Measurements from ENCODE around the gene TRDMT1. TPM values are rescaled to one million over a fixed set of nuclear protein-coding genes. Genes with fewer than 3 reads are reported as not detected.

The TRDMT1 gene
- polyA plus RNA-seq, 3 donors = 3.1 to 6.6 (median 5.0) TPM

GRCh38 chr10:17122726-17123661, 78.5 kb downstream of the TRDMT1 start:
- H4K20me1 ChIP-seq (ENCODE audit: insufficient read depth, low read length) = no peaks in the 10 kb centered on the region
- H3K27ac Mint-ChIP-seq = no peak overlapping the region
- no peak for TF ChIP-seq CTCF (IDR thresholded peaks at IDR 0.05)
- 100% methylated on average over 2 of the region's 5 CpGs for WGBS (ENCODE audit: insufficient coverage)
- H3K4me1 ChIP-seq (ENCODE audit: control insufficient read depth in 1 of 2, insufficient read depth in 2 of 2, low read length in 2 of 2) = peaks cover 14 to 19% of the 10 kb centered on the region in 2 donors
- intact Hi-C loops (cut with micrococcal nuclease) = loop anchor here in 1 of 2 donors (10.0 kb wide), 1 partner anchor 72 kb away; no protein-coding TSS in a partner anchor
- no peak overlapping the region for H3K9ac ChIP-seq (ENCODE audit: insufficient read depth, low read length, poor library complexity, severe bottlenecking)
- no peaks in the 10 kb centered on the region for H3K36me3 Mint-ChIP-seq
- no peaks in the 10 kb centered on the region for H3K36me3 ChIP-seq (replicated peaks in 1 of 2; ENCODE audit: control insufficient read depth in 1 of 2, insufficient read depth in 2 of 2, low read length in 2 of 2)
- peaks cover 16% of the 10 kb centered on the region for H3K4me1 Mint-ChIP-seq
- no peaks in the 10 kb centered on the region for H3K79me2 ChIP-seq (ENCODE audit: insufficient read depth, low read length)
- H2AFZ ChIP-seq (ENCODE audit: insufficient read depth, low read depth, low read length, poor library complexity, severe bottlenecking) = no peak overlapping the region
- no peak for DNase-seq
- no peak overlapping the region for H3K4me2 ChIP-seq (replicated peaks; ENCODE audit: extremely low read depth, low read length, poor library complexity, severe bottlenecking)
- H3K9me3 ChIP-seq (replicated peaks in 1 of 2; ENCODE audit: control insufficient read depth in 1 of 2, insufficient read depth in 1 of 2, low read length in 2 of 2) = no peaks in the 10 kb centered on the region
- peaks cover 2 to 3% (median 3%) of the 10 kb centered on the region in 3 donors for H3K27me3 Mint-ChIP-seq (ENCODE audit: low read depth in 3 of 3)
- no peaks in the 10 kb centered on the region for H3K9me3 Mint-ChIP-seq
- no peak overlapping the region for H3K4me3 Mint-ChIP-seq
- H3K27me3 ChIP-seq (ENCODE audit: control insufficient read depth in 2 of 2, insufficient read depth in 2 of 2, low read length in 2 of 2) = no peaks in the 10 kb centered on the region
- H3K4me3 ChIP-seq (replicated peaks in 1 of 3; ENCODE audit: low read depth in 2 of 3, low read length in 3 of 3) = no peak overlapping the region
- no peak overlapping the region for H3K27ac ChIP-seq (ENCODE audit: low read depth in 1 of 2, low read length in 2 of 2)

DNA sequence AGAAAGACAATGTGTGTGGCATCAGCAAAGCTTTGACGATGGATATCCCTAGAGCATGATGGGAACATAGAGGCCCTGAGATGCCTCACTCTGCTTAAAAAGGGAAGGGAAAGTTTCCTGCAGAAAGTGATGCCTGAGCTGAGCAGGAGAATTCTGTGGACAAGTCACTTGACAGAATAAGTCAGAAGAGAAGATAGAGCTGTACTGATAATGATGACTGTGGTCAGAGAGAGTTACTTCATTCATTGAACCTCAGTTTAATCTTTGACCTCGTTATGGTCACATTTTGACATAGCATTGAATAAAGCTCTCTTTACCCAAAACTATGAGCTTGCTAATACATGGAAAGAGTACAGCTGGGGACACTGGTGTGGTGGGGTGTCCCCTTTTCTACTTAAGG, 79.4 kb downstream of the TRDMT1 start:
- no peaks in the 10 kb centered on the region for H3K79me2 ChIP-seq (ENCODE audit: insufficient read depth, low read length)
- H4K20me1 ChIP-seq (ENCODE audit: insufficient read depth, low read length) = no peaks in the 10 kb centered on the region
- Mint-ChIP-seq H3K9me3 (no peaks in the 10 kb centered on the region), H3K27me3 (ENCODE audit: low read depth in 3 of 3) (peaks cover 2 to 3% (median 3%) of the 10 kb centered on the region in 3 donors), H3K36me3 (no peaks in the 10 kb centered on the region), H3K4me1 (peaks cover 6% of the 10 kb centered on the region), H3K4me3 (no peak overlapping the region), H3K27ac (peak overlapping the region in 1 of 7 donors; percentile 69)
- H3K4me3 ChIP-seq (replicated peaks in 1 of 3; ENCODE audit: low read depth in 2 of 3, low read length in 3 of 3) = no peak overlapping the region
- H3K4me1 ChIP-seq (ENCODE audit: control insufficient read depth in 1 of 2, insufficient read depth in 2 of 2, low read length in 2 of 2) = peaks cover 5 to 9% of the 10 kb centered on the region in 2 donors
- DNase-seq = no peak
- H3K9ac ChIP-seq (ENCODE audit: insufficient read depth, low read length, poor library complexity, severe bottlenecking) = no peak overlapping the region
- H2AFZ ChIP-seq (ENCODE audit: insufficient read depth, low read depth, low read length, poor library complexity, severe bottlenecking) = no peak overlapping the region
- WGBS (ENCODE audit: insufficient coverage) = 71% methylated on average over 1 of the region's 2 CpGs
- no peak overlapping the region for H3K27ac ChIP-seq (ENCODE audit: low read depth in 1 of 2, low read length in 2 of 2)
- intact Hi-C loops (cut with micrococcal nuclease) = loop anchor here in 1 of 2 donors (10.0 kb wide), 1 partner anchor 73 kb away; no protein-coding TSS in a partner anchor
- no peak for TF ChIP-seq CTCF (IDR thresholded peaks at IDR 0.05)
- H3K36me3 ChIP-seq (replicated peaks in 1 of 2; ENCODE audit: control insufficient read depth in 1 of 2, insufficient read depth in 2 of 2, low read length in 2 of 2) = no peaks in the 10 kb centered on the region
- H3K4me2 ChIP-seq (replicated peaks; ENCODE audit: extremely low read depth, low read length, poor library complexity, severe bottlenecking) = no peak overlapping the region
- no peaks in the 10 kb centered on the region for H3K9me3 ChIP-seq (replicated peaks in 1 of 2; ENCODE audit: control insufficient read depth in 1 of 2, insufficient read depth in 1 of 2, low read length in 2 of 2)
- H3K27me3 ChIP-seq (ENCODE audit: control insufficient read depth in 2 of 2, insufficient read depth in 2 of 2, low read length in 2 of 2) = no peaks in the 10 kb centered on the region
